GM13977 (cell line): ENCODE measurements around the gene FHIT.

Source experiments
- DNase-seq: peaks from one replicate; pipeline ENCODE4 v3.0.0; 2012; ENCODE audit warnings: low spot score
- in situ Hi-C: fragments of 300-500 bp; cut with MboI; formaldehyde crosslinking; loops from one replicate; pipeline ENCODE4 v1.12.0; 2022; ENCODE audit warnings: low sequenced_read_pairs, low pct_unique_long_range_greater_than_20kb, mixed read lengths, inconsistent platforms; ENCODE audit not compliant: unreplicated experiment
- TF ChIP-seq, protein P1 (sequence below): IDR thresholded peaks from 2 replicates; pipeline ENCODE4 v1.5.1; 2012; ENCODE audit warnings: mild to moderate bottlenecking, control low read depth; ENCODE audit not compliant: insufficient read depth; ENCODE audit errors: extremely low read depth, missing control alignments

The FHIT gene

DNA sequence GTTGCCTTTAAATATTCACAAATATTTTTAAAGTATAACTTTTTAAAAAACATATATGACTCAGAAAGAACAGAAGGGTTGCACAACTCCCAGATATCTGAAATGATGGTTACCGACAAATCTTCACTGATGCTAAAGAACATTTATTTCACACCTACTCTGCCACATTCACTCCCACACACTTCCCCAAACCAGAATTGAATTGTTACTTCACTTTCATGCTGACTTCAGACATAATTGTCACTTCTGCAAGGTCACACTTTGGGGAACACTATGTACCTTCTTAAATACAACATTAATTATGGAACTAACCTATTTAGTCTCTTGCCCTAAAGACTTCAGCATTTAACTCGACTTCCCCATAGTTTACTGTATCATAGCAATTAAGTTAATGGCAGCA is 795.1 kb downstream of the FHIT start:
- TF ChIP-seq, protein P1, sequence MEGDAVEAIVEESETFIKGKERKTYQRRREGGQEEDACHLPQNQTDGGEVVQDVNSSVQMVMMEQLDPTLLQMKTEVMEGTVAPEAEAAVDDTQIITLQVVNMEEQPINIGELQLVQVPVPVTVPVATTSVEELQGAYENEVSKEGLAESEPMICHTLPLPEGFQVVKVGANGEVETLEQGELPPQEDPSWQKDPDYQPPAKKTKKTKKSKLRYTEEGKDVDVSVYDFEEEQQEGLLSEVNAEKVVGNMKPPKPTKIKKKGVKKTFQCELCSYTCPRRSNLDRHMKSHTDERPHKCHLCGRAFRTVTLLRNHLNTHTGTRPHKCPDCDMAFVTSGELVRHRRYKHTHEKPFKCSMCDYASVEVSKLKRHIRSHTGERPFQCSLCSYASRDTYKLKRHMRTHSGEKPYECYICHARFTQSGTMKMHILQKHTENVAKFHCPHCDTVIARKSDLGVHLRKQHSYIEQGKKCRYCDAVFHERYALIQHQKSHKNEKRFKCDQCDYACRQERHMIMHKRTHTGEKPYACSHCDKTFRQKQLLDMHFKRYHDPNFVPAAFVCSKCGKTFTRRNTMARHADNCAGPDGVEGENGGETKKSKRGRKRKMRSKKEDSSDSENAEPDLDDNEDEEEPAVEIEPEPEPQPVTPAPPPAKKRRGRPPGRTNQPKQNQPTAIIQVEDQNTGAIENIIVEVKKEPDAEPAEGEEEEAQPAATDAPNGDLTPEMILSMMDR = no peak
- no peak for DNase-seq
- in situ Hi-C loops = no loop called here

DNA sequence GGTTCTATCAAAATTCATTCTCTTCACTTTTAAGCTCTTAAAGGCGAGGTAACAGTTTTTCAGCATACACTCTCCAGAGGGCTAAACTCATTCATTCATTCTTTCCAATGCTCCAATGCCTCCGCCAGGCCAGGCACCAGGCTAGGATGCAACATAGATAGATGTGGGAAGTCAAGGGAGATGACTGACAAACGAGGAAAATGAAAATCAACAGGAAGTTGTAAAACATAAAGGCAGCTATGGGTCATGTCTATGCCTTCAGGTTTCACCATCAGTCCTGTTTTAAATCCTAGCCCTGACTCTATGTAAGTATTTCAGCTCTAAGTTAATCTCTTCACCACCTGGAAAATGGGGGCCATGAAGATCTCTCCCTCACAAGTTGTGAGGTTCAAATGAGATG is 797.9 kb downstream of the FHIT start:
- TF ChIP-seq, protein P1 = no peak
- in situ Hi-C loops = no loop called here
- DNase-seq = no peak

DNA sequence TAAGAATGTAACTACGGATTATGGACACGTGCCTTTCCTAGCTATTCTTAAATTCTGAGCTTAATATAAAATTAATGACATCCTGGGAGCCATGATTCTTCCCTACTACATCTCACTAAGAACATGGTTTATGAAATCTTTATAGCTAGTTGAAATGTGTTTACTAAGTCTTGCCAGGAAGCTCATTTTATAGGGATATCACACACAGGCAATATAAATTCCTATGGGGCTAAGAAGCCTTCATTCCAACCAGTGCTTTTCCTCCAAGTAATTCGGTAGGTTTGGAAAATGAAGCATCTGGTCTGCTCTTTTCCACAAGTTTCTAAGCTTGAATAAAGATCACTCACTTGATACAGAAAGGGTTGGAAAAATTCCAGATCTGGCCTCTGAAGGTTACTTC is 802.6 kb downstream of the FHIT start:
- no peak for DNase-seq
- in situ Hi-C loops = no loop called here
- TF ChIP-seq, protein P1 = no peak

DNA sequence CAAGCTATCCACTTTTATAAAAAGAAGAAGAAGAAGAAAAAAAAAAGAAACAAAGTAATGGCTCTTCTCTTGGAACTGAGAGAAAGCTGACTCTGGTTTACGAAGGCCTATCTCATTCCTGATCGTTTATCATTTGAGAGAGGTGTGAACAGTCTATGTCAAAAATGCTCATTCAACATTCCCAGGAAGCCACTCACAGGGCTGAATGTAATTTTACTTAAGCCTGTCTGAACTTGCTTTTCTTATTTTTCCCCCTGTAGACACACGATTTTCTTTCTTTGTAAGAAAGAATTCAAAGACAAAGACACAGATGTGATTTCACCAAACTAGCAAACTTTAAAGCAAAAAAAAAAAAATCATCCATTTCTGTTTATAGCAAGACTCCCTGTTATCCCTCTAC is 805.8 kb downstream of the FHIT start:
- DNase-seq = no peak
- in situ Hi-C loops = no loop called here
- TF ChIP-seq, protein P1 = no peak

DNA sequence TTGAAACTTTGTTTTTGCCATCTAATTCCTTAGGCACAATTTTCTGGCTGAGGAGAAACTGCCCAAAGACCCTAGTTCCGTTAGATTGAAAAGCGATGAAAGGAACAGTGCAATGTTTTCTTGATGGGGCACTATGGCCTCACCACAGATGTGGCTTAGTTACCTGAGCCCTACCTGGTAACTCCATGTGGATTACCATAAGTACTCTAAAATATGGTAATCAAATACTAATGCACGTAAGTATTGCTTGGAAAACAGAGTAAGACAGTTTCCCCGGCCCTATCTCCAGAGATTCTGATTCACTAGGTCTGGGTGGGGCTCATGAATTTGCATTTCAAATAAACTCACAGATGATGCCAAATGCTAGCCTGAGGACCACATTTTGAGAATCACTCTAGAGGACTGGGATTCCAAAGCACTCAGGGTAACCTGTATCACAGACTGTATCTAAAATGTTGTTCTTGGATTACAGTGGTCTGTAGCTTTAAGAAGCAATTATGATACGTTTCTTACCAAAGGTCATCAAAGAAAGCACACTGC is 806.3 kb downstream of the FHIT start:
- in situ Hi-C loops = no loop called here
- TF ChIP-seq, protein P1 = no peak
- DNase-seq = no peak

DNA sequence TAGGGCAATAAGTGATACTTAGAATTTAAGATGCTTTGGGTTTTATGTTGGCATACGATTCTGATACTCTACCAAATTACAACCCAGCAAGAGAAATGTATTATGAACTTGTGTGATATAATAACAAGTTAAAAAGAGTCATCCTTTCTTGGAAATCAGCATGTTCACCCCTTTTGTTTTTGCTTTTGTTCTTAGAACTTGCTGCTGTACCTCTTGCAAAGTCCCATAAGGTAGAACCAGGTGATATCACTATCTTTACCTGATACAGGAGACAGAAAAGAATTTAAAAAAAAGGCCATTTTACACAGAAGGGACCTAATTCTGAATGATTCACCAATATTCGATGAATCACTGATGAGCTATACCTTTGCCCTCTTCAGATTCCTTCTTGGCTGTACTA is 810.4 kb downstream of the FHIT start:
- TF ChIP-seq, protein P1 = no peak
- in situ Hi-C loops = no loop called here
- no peak for DNase-seq
